CD8-positive, alpha-beta memory T cell (primary cell): Measurements from ENCODE around the gene ERP44. TPM values are rescaled to one million over a fixed set of nuclear protein-coding genes. Genes with fewer than 3 reads are reported as not detected.
"Not testable (repeated sequence)": the region's sequence is repeated elsewhere in the genome, so short reads cannot be mapped to it uniquely, and the experiment has no call there.

Experiments used
- CTCF ChIA-PET: fragments of 350-600 bp; sonication (Branson Sonifier 250); formaldehyde crosslinking; loops from one replicate; lab custom pipeline; 2021; ENCODE audit warnings: antibody characterized with exemption; lab: Charles Lee
- POLR2A ChIA-PET: fragments of 350-600 bp; sonication (Branson Sonifier 250); formaldehyde crosslinking; loops from one replicate; lab custom pipeline; 2021; ENCODE audit warnings: antibody characterized with exemption; lab: Charles Lee
- DNase-seq, 5 donors: peaks; one replicate each; pipeline versions ENCODE4 v3.0.0 to v3.0.0-alpha.2; 2020 to 2022; ENCODE audit warnings: mixed read lengths in 1 of 5
- H3K27ac ChIP-seq: one replicate; pipeline ENCODE4 v1.7.0; 2013; ENCODE audit warnings: low read depth, mild to moderate bottlenecking, low read length, moderate library complexity
- H3K27me3 ChIP-seq: 2 replicates; pipeline ENCODE4 v1.7.0; 2013; ENCODE audit warnings: low read length, mild to moderate bottlenecking; ENCODE audit not compliant: insufficient read depth, poor library complexity, severe bottlenecking
- H3K36me3 ChIP-seq: 2 replicates; pipeline ENCODE4 v1.7.0; 2013; ENCODE audit warnings: mild to moderate bottlenecking, low read length, moderate library complexity; ENCODE audit not compliant: insufficient read depth
- H3K4me1 ChIP-seq: 2 replicates; pipeline ENCODE4 v1.7.0; 2013; ENCODE audit warnings: mild to moderate bottlenecking, low read length, moderate library complexity; ENCODE audit not compliant: insufficient read depth
- H3K4me3 ChIP-seq: 2 replicates; pipeline ENCODE4 v1.7.0; 2013; ENCODE audit warnings: mild to moderate bottlenecking, low read length
- H3K9me3 ChIP-seq: 2 replicates; pipeline ENCODE4 v1.7.0; 2013; ENCODE audit warnings: mild to moderate bottlenecking, low read length
- H3K27ac Mint-ChIP-seq, 8 donors: one replicate each; pipeline ENCODE4 v1.8.0; 2020 to 2021; ENCODE audit warnings: mixed read lengths in 8 of 8, mild to moderate bottlenecking in 6 of 8, inconsistent platforms in 3 of 8, moderate library complexity in 3 of 8
- H3K27me3 Mint-ChIP-seq, 2 donors: one replicate each; pipeline ENCODE4 v1.8.0; 2020 to 2021; ENCODE audit warnings: mixed read lengths in 2 of 2, mild to moderate bottlenecking in 1 of 2, moderate library complexity in 1 of 2
- H3K36me3 Mint-ChIP-seq, 3 donors: one replicate each; pipeline ENCODE4 v1.8.0; 2020 to 2021; ENCODE audit warnings: mixed read lengths in 3 of 3, inconsistent platforms in 1 of 3, mild to moderate bottlenecking in 1 of 3
- H3K4me1 Mint-ChIP-seq, 3 donors: one replicate each; pipeline ENCODE4 v1.8.0; 2020 to 2021; ENCODE audit warnings: mixed read lengths in 3 of 3, inconsistent platforms in 1 of 3, mild to moderate bottlenecking in 1 of 3
- H3K4me3 Mint-ChIP-seq, 7 donors: one replicate each; pipeline ENCODE4 v1.8.0; 2020 to 2021; ENCODE audit warnings: mixed read lengths in 7 of 7, mild to moderate bottlenecking in 6 of 7, moderate library complexity in 4 of 7, inconsistent platforms in 2 of 7
- H3K9me3 Mint-ChIP-seq, 5 donors: one replicate each; pipeline ENCODE4 v1.8.0; 2020 to 2022; ENCODE audit warnings: mixed read lengths in 5 of 5, mild to moderate bottlenecking in 3 of 5, moderate library complexity in 2 of 5, inconsistent platforms in 1 of 5
- polyA plus RNA-seq: library from polyadenylated mRNA; unstranded; fragments of 300-500 nt; fragmentation: Illumina TruSeq; gene quantifications from one replicate; pipeline ENCODE4 v1.2.3, GENCODE V29; 2021
- total RNA-seq, 2 experiments: library from RNA; stranded (reverse); gene quantifications; one replicate each; pipeline ENCODE4 v1.2.3, GENCODE V29; 2021

Gene ERP44
- total and polyA plus RNA-seq, 3 experiments from 2014 or later: 16.0 to 40.6 (median 16.8) TPM

DNA sequence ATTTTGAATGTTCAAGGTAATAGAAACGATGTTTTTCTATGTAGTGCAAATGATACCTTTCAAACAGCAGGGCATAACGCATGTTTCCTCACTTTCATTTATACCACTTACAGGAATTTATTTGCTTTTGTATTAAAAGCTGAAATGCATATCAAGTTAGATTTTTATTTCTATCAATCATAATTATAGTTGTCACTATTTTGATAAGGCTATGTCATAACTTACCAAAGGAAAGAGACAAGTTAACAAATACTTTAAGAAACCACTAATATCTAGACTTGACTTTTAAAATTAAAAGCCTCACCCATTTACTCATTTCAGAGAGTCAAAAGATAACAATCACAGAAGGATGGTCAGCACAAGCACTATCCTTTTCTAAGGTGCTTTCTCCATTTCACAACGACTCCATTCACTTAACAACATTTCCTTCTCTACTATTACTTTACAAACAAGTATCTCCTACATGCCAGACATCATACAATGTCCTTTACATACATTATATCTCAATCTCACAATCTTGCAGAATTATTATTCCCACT lies 12.6 kb downstream of the ERP44 start:
- Histone ChIP-seq H3K4me3 (no peak overlapping the region), H3K9me3 (no peaks in the 10 kb centered on the region), H3K27ac (no peak overlapping the region), H3K36me3 (no peaks in the 10 kb centered on the region), H3K27me3 (no peaks in the 10 kb centered on the region), H3K4me1 (peaks cover 32% of the 10 kb centered on the region)
- H3K27ac Mint-ChIP-seq: peak overlapping the region in 4 of 8 donors; percentile 2 to 69 (median 18)
- DNase-seq: no peak
- peaks cover 75 to 94% (median 83%) of the 10 kb centered on the region in 3 donors for H3K4me1 Mint-ChIP-seq
- H3K9me3 Mint-ChIP-seq: no peaks in the 10 kb centered on the region
- peaks cover 0 to 2% (median 2%) of the 10 kb centered on the region in 3 donors for H3K36me3 Mint-ChIP-seq
- ChIA-PET CTCF (no interaction called here), POLR2A (no interaction called here)
- peak overlapping the region in 2 of 7 donors; percentile 18 to 33 for H3K4me3 Mint-ChIP-seq
- H3K27me3 Mint-ChIP-seq: no peaks in the 10 kb centered on the region

DNA sequence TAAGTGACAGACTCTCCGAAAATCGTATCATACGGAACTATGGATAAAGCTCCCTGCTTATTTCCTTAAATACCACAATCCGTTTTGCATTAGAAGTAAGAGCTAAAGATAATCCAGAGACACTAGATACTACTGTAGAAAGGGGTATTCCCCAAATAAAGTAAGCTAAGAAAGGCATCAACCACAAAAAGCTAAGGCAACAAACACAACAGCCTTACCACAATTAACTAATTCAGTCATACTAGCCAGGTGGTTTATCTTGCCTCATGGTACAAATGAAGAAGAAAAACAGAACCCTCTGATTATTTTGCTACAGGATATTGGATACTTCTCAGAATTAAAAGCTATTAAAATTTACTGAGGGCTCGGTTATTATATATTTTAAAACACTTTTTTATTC lies 14.1 kb downstream of the ERP44 start:
- no peaks in the 10 kb centered on the region for H3K27me3 ChIP-seq
- H3K36me3 ChIP-seq: no peaks in the 10 kb centered on the region
- no peaks in the 10 kb centered on the region for H3K27me3 Mint-ChIP-seq
- H3K9me3 ChIP-seq: no peaks in the 10 kb centered on the region
- H3K4me3 Mint-ChIP-seq: peak overlapping the region in 3 of 7 donors; percentile 21 to 25 (median 23)
- peak overlapping the region in 4 of 8 donors; percentile 10 to 60 (median 53) for H3K27ac Mint-ChIP-seq
- H3K4me3 ChIP-seq: no peak overlapping the region
- CTCF ChIA-PET: interaction anchor here (0.9 kb wide), 1 partner anchor 13 kb away, joined by 3 read pairs; no protein-coding TSS in a partner anchor
- H3K36me3 Mint-ChIP-seq: no peaks in the 10 kb centered on the region
- no peak overlapping the region for H3K27ac ChIP-seq
- H3K9me3 Mint-ChIP-seq: no peaks in the 10 kb centered on the region
- POLR2A ChIA-PET: no interaction called here
- H3K4me1 ChIP-seq: peaks cover 39% of the 10 kb centered on the region
- peak in 1 of 5 donors; percentile 23 for DNase-seq
- peaks cover 78 to 93% (median 91%) of the 10 kb centered on the region in 3 donors for H3K4me1 Mint-ChIP-seq

- H3K36me3 Mint-ChIP-seq: no peaks in the 10 kb centered on the region
- no peaks in the 10 kb centered on the region for H3K9me3 Mint-ChIP-seq
- H3K27me3 Mint-ChIP-seq: no peaks in the 10 kb centered on the region
- no peaks in the 10 kb centered on the region for H3K9me3 ChIP-seq
- H3K36me3 ChIP-seq: no peaks in the 10 kb centered on the region
- no peaks in the 10 kb centered on the region for H3K27me3 ChIP-seq
- POLR2A ChIA-PET: interaction anchor here (0.5 kb wide), 1 partner anchor 126 kb away, joined by 3 read pairs; no protein-coding TSS in a partner anchor
- peaks cover 76 to 94% (median 94%) of the 10 kb centered on the region in 3 donors for H3K4me1 Mint-ChIP-seq
- peaks cover 39% of the 10 kb centered on the region for H3K4me1 ChIP-seq
- CTCF ChIA-PET: interaction anchor here (0.9 kb wide), 1 partner anchor 12 kb away, joined by 3 read pairs; no protein-coding TSS in a partner anchor
- H3K27ac Mint-ChIP-seq: peak overlapping the region in 5 of 8 donors; percentile 12 to 74 (median 30)
- H3K4me3 ChIP-seq: no peak overlapping the region
- DNase-seq: no peak
- peak overlapping the region; percentile 1 for H3K27ac ChIP-seq
- H3K4me3 Mint-ChIP-seq: peak overlapping the region in 4 of 7 donors; percentile 1 to 55 (median 40)
Observed at GRCh38 chr9:100084128-100084453, 14.7 kb downstream of the ERP44 start.

DNA sequence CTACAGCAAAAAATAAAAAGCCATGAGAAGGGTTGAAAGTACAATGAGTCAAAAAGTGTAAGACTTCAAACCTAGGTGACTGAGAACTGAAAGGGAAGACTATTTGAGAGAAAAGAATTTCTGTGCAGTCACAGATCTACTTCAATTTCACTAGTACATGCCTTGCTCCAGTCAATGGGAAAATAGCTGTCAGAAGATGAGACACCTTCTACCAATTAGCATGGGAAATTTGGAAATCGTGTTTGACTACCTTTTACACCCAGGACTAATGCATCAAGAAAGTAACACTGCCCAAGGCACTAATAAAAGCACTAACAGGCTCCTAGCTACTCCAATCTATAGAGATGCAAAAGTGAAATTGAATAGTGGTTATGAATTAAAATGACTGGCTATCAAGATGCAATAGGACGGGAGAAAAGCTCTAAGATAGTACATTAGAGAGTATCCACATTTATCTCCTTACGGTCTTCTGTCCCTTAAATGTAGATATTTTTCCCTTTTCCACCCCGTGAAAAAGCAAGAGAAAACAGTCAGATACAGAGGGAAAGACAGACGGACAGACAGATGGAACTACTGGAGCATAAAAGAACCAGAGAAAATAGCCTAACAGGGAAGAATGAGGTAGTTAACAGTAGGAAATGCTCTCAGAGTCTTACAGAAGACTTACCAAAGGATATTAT lies 15.2 kb downstream of the ERP44 start:
- Histone ChIP-seq H3K27me3 (no peaks in the 10 kb centered on the region), H3K9me3 (no peaks in the 10 kb centered on the region), H3K4me1 (peaks cover 39% of the 10 kb centered on the region), H3K36me3 (no peaks in the 10 kb centered on the region), H3K27ac (peak overlapping the region; percentile 1), H3K4me3 (no peak overlapping the region)
- H3K36me3 Mint-ChIP-seq: peaks cover 0 to 4% (median 0%) of the 10 kb centered on the region in 3 donors
- ChIA-PET POLR2A (interaction anchor here (0.5 kb wide), 1 partner anchor 126 kb away, joined by 3 read pairs; no protein-coding TSS in a partner anchor), CTCF (no interaction called here)
- H3K9me3 Mint-ChIP-seq: no peaks in the 10 kb centered on the region
- H3K4me1 Mint-ChIP-seq: peaks cover 76 to 94% (median 94%) of the 10 kb centered on the region in 3 donors
- peak overlapping the region in 5 of 7 donors; percentile 1 to 55 (median 31) for H3K4me3 Mint-ChIP-seq
- H3K27me3 Mint-ChIP-seq: no peaks in the 10 kb centered on the region
- peak overlapping the region in 7 of 8 donors; percentile 2 to 74 (median 38) for H3K27ac Mint-ChIP-seq
- DNase-seq: no peak

GRCh38 chr9:100082782-100083181 lies 16.0 kb downstream of the ERP44 start:
- ChIA-PET POLR2A (no interaction called here), CTCF (no interaction called here)
- H3K4me3 ChIP-seq: no peak overlapping the region
- no peaks in the 10 kb centered on the region for H3K36me3 ChIP-seq
- H3K36me3 Mint-ChIP-seq: peaks cover 0 to 4% (median under 1%) of the 10 kb centered on the region in 3 donors
- no peaks in the 10 kb centered on the region for H3K27me3 Mint-ChIP-seq
- no peaks in the 10 kb centered on the region for H3K9me3 ChIP-seq
- no peak for DNase-seq
- no peak overlapping the region for H3K27ac ChIP-seq
- H3K9me3 Mint-ChIP-seq: no peaks in the 10 kb centered on the region
- peak overlapping the region in 1 of 7 donors; percentile 9 for H3K4me3 Mint-ChIP-seq
- H3K27ac Mint-ChIP-seq: peak overlapping the region in 2 of 8 donors; percentile 10 to 35
- H3K4me1 Mint-ChIP-seq: peaks cover 71 to 90% (median 89%) of the 10 kb centered on the region in 3 donors
- H3K27me3 ChIP-seq: no peaks in the 10 kb centered on the region
- peaks cover 33% of the 10 kb centered on the region for H3K4me1 ChIP-seq

- H3K9me3 ChIP-seq, H3K27ac ChIP-seq, CTCF ChIA-PET, H3K27me3 ChIP-seq, H3K27ac Mint-ChIP-seq, H3K4me3 Mint-ChIP-seq, H3K4me1 ChIP-seq, H3K27me3 Mint-ChIP-seq, H3K9me3 Mint-ChIP-seq, DNase-seq, H3K4me3 ChIP-seq, POLR2A ChIA-PET, H3K36me3 ChIP-seq: not testable (repeated sequence)
- Mint-ChIP-seq H3K36me3 (peaks cover 5 to 19% (median 6%) of the 10 kb centered on the region in 3 donors), H3K4me1 (peaks cover 44 to 71% (median 68%) of the 10 kb centered on the region in 3 donors)
Observed at GRCh38 chr9:100076256-100076655, 22.5 kb downstream of the ERP44 start.

- DNase-seq: no peak
- Mint-ChIP-seq H3K9me3 (no peaks in the 10 kb centered on the region), H3K27me3 (no peaks in the 10 kb centered on the region), H3K27ac (peak overlapping the region in 1 of 8 donors; percentile 47), H3K4me3 (no peak overlapping the region), H3K4me1 (peaks cover 41 to 73% (median 66%) of the 10 kb centered on the region in 3 donors), H3K36me3 (peaks cover 5 to 19% (median 6%) of the 10 kb centered on the region in 3 donors)
- POLR2A ChIA-PET: no interaction called here
- CTCF ChIA-PET: no interaction called here
- no peak overlapping the region for H3K27ac ChIP-seq
- no peaks in the 10 kb centered on the region for H3K27me3 ChIP-seq
- H3K4me1 ChIP-seq: peaks cover under 1% of the 10 kb centered on the region
- H3K36me3 ChIP-seq: no peaks in the 10 kb centered on the region
- H3K9me3 ChIP-seq: no peaks in the 10 kb centered on the region
- H3K4me3 ChIP-seq: no peak overlapping the region
Observed at GRCh38 chr9:100074989-100075388, 23.8 kb downstream of the ERP44 start.

GRCh38 chr9:100074093-100074492 lies 24.7 kb downstream of the ERP44 start:
- peaks cover 5 to 19% (median 6%) of the 10 kb centered on the region in 3 donors for H3K36me3 Mint-ChIP-seq
- CTCF ChIA-PET: no interaction called here
- no peak for DNase-seq
- H3K36me3 ChIP-seq: no peaks in the 10 kb centered on the region
- H3K4me1 Mint-ChIP-seq: peaks cover 41 to 70% (median 64%) of the 10 kb centered on the region in 3 donors
- H3K27ac Mint-ChIP-seq: no peak overlapping the region
- POLR2A ChIA-PET: no interaction called here
- H3K27me3 Mint-ChIP-seq: no peaks in the 10 kb centered on the region
- no peak overlapping the region for H3K27ac ChIP-seq
- no peaks in the 10 kb centered on the region for H3K9me3 Mint-ChIP-seq
- H3K9me3 ChIP-seq: no peaks in the 10 kb centered on the region
- no peak overlapping the region for H3K4me3 Mint-ChIP-seq
- H3K27me3 ChIP-seq: no peaks in the 10 kb centered on the region
- H3K4me1 ChIP-seq: no peaks in the 10 kb centered on the region
- no peak overlapping the region for H3K4me3 ChIP-seq
